GM18511 (cell line): ENCODE measurements around the gene CTTN.

ENCODE experiments used
- ATAC-seq: cut with Tn5 transposase; IDR thresholded peaks from one replicate; pipeline ENCODE4 v1.9.1; 2021; ENCODE audit warnings: mild to moderate bottlenecking, moderate library complexity; ENCODE audit not compliant: unreplicated experiment

The CTTN gene

DNA sequence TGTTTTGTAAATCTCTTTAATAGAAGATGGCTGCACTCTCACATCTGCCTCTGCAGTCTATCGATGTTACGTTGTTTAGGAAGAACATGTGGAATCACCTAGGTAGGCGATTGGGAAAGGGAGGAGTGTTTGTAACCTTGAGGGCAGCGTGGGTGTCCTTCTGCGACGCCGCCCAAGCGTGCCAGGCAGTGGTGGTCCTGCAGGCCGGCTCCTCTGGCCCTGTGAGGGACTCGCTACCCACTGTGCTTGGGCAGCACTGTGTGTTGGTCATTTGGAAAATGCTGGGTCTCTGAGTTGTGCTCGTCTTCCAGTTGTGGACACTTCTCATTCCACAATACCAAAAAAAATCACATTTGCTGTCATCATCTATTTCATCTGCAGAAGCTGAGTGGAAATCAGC lies 29.1 kb downstream of the CTTN start:
- no peak for ATAC-seq

DNA sequence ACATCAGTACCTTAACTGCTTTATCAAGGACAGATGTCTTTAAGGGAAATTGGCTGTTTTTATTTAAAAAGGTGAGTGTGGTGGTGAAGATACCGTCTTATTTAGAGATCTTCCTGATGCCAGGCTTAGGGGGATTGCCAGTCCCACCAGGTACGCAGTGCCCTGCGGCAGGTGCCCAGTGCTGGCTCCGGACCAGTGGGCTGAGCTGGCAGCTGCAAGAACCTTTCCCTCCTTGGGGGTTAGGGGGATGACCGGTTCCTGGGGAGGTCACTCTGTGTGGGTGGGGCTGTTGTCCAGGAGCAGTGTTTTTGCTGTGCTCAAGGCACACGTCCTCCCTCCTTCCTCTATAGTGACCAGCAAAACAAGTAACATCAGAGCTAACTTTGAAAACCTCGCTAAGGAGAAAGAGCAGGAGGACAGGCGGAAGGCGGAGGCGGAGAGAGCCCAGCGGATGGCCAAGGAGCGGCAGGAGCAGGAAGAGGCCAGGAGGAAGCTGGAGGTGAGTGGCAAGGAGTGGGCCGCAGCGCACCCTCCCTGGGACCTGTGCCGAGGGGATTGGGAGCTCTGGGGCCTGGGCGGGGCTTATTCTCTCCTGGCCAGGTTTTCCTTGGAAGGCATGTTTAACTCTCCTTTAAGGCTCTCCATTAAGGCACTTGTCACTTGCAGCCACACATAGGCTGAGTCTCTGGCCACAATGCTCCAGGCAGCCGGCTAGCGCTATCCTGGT lies 30.5 kb downstream of the CTTN start:
- no peak for ATAC-seq

DNA sequence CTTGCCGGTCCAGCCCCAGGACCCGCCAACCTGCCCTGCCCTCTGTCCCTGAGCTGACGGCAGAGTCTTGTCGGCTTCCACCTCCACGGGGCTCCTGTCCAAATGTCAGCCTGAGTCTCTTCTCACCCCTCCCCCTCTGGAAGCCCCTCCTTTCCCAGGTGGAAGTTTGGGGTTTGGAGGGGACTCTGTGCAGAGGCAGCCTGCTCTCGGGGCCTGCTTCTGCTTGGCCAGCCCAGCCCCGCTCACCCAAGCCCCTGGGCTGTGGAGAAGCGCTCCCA lies 31.0 kb downstream of the CTTN start:
- ATAC-seq = no peak

DNA sequence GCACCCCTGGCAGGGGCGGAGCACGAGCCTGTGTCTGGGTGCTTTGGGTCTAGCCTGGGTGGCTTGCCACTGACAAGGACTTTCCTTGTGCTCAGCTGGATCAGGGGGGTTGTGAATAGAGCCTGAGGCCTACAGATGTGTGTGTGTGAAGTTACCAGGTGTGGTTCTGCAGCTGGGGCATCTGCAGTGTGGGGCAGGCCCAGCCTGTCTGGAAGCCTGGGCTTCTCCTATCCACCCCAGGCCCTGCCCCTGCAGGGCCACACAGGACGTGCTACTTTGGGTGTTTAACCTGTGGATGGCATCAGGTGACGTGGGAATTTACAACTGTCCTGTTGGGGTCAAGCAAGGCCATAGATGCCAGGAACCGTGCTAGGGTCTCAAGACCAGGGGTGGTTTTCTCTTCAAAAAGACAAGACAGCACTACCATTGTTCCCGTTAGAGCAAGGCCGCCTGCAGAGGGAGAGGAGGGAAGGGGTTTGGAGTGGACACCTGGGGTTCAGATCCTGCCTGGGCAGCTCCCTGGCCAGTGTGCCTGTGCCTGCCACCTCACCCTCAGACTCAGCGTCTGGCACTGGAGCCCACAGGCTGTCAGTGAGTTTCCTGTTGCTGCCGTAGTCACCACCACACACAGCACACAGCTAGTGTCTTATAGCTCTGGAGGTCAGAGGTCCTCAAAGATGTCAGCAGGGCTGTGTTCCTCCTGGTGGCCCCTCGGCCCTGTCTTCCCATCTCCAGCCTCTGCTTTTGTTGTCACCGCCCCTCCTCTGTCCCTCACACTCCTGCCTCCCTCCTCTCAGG lies 31.6 kb downstream of the CTTN start:
- no peak for ATAC-seq

DNA sequence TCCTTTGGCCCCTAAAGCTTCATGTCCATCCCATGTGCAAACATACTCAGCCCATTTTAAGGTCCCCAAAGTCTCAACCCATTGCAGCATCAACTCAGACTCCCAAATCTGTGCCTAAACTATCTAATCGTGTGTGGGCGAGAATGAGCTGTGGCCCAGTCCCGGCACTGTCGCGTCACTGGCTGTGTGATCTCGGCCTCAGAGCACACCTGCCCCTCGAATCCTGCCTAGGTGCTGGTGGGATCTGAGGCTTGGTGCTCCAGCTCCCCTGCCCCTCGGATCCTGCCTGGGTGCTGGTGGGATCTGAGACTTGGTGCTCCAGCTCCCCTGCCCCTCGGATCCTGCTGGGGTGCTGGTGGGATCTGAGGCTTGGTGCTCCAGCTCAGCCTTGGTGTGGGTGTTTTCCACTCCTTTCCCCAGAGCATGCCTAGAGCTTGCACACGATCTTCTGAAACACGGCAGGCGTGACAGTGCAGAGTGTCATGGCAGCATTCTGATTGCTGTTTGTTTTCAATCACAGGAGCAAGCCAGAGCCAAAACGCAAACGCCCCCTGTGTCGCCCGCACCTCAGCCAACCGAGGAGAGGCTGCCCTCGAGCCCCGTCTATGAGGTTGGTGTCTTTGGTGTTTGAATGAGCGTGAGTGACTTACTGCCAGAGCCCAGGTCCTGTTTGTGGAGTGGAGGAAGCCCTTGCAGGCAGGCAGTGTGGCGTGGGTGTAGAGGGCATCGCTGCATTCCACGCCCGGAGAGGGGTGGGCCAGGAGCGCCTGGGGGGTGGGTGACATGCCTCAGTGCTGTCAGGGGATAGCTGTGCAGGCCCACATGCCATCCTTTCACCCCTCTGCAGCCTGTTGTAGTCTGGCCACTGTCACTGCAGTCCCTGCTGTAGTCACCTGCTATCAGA lies 32.6 kb downstream of the CTTN start:
- no peak for ATAC-seq

DNA sequence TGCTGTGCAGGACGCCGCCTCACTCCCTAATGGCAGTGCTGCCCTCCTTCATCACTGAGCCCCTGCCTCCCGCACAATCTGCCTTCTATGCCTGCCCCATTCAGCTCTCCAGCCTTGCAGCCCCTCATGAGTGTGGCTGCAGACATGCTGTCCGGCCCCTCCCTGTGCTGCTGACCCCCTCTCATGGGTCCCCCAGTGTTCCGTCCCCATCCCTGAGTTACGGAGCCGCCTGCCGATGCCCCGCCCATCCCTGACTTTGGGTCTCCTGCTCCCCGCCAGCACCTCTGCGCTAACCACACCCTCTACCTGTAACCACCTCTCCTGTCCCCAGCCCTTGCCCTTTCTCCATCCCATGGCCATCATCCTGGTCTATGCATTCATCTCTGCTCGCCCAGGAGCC lies 33.3 kb downstream of the CTTN start:
- ATAC-seq = no peak

DNA sequence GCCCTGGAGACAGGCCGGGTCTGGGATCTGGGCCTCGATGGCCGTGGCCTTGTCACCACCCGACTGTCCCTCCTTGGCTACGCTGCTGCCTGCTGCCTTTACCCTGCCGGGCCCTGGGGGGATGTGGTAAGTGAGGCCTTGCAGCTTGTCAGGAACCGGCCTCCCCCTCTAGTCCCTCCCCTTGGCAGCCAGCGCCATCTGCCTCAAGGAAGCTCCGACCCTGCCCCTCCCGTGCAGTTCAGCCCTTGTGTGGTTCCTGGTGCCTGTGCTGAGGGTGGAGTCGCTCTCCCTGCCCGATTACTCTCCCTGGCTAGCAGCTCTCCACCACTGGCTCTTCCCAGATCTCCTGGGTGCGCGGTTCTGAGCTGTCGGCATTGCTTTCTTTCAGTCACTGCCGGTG lies 33.7 kb downstream of the CTTN start:
- ATAC-seq = no peak

DNA sequence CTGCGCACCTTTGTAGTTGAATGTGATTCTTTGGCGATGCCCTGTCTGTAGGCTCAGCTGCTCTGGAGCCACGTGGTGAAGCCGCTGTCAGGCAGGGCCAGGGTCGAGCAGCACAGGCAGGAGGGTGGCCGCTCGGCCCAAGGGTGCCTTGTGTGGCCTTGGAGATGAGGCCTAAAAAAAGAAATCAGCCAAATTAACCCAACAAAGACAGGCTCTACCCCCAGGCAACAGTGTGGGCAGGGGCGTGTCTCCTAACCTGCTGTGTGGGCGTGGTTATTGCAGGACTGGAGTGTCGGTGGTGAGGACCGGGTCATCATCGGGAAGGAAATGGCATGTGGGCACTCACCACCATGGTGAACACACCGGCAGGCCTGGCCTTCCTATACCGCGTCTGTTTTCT lies 34.3 kb downstream of the CTTN start:
- ATAC-seq = no peak

DNA sequence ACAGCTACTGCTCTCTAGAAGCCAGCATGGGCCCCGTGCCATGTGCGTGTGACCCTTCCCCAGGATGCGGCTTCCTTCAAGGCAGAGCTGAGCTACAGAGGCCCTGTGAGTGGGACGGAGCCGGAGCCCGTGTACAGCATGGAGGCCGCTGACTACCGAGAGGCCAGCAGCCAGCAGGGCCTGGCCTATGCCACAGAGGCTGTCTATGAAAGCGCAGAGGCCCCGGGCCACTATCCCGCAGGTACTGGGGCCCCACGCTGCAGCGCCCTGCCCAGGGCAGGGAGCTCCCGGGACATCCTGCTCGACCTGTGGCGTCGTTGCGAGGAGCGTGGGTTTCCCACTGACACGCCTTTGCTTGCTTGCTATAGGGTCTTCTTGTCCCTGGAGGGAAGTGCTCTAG lies 34.7 kb downstream of the CTTN start:
- no peak for ATAC-seq

DNA sequence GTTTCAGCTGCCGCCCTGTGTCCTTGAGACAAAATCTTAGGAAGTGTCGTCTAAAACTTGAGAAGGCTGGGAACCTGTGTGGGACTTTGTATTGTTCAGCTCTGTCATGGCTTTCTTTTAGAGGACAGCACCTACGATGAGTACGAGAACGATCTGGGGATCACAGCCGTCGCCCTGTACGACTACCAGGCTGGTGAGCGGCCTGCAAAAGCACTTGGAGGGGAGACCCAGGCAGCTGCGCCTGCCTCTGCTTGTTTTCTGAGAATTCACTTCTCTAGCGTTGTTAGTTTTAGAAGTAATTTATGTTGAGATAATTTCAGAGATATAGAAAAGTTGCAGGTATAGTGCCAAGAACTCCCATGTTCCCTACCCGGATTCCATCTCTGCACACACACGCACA lies 35.2 kb downstream of the CTTN start:
- no peak for ATAC-seq

DNA sequence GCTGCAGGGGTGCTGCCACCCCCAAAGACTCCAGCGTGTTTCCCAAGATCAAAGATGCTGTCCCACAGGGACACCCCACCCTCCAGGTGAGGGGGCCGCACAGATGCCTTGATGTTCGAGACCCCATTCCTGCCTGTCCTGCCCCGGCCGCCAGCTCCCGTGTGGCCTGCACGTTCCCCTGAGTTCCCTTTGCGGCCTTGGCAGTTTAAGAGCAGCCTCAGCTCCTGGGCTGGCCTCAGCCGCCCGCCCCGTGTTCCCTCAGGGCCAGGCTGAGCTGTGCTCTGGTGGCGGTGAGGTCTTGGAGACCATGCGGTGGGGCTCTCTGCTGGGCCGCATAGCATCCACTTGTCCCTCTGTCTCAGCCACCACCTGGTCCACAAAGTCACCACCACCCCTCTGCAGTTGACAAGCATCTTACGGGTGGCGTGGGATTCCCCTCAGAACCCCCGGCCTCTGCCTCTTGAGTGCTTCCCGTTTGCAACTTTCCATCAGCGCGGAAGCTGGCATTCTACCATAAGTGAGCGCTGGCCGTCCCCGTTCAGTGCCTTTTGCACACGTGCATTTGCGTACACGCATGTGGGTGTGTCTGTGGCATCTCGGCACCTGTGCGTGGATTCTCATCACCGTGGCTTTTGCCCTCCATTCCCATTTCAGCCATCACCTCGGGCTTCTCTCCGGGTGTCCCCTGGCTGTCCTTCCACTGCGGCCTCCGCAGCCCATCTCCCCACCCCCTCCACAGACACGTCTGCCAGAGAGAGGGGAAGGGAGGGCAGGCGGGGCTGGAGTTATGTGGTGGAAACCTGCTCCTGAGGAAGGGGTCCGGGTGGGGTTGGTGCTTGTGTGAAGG lies 35.9 kb downstream of the CTTN start:
- ATAC-seq = no peak

DNA sequence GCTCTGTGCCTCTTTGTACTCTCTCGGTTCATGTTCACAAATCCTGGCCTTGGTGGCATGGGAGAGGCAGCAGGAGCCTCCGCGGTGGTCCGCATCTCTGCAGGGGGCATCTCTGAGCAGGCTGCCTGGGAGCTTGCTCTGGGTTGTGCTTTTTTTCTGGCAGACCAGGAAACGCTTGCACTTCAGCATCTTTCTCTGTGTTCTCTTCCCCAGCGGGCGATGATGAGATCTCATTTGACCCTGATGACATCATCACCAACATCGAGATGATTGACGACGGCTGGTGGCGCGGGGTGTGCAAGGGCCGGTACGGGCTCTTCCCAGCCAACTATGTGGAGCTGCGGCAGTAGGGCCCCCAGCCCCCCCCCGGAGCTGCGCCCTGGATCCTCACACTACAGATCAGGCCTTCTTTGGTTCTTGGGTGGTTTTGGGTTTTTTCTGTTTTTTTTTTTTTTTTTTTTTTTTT lies 36.5 kb downstream of the CTTN start:
- no peak for ATAC-seq

DNA sequence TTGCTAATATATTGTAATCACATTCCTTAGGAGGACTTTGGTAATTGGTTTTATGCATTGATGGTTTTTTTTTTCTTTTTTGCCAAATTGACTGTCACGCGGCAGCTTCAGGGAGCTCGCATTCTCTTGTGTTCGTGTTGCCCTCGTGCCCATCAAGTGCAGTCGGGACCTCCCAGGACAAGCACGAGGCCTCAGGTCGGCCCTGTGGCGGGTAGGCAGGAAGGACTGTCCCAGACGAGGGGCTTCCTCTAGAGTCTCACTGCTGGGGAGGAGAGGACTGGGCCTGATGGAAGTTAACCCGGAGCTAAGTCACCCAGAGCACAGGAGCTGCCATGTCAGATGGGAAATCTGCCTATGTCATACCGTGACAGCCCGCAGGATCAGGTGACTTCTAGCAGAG lies 37.0 kb downstream of the CTTN start:
- ATAC-seq = no peak

DNA sequence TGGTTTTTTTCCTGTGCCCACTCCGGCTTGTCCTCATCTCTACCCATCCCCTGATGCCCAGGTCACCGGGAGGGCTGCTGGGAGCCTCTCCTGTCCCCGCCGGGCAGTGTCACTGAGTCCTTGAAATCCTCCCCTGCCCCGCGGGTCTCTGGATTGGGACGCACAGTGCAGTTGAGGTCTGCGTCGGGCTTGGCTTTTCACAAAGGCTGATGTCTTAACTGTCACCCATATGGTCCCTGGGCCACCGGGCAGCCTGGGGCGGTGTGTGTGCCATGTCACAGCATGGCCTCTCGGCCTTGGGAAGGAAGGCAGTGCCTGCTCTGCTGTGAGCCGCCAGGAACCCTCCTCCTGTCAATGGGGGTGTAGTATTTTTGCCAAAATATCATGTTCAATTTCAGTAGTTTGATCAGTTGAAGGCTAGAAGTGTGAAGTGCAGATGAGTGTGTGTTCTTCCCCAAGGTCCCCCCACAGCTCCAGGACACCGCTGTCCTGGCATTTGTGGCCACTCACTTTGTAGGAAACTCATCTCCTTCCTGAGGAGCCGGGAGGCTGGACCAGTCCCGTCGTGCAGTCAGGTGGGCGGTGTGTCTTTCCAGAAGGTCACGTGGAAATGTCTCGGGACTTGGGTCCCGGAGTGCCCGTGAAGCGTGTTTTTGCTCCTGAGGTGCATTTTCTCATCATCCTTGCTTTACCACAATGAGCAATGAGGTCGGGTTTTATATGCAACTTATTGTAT lies 37.6 kb downstream of the CTTN start:
- ATAC-seq = no peak

DNA sequence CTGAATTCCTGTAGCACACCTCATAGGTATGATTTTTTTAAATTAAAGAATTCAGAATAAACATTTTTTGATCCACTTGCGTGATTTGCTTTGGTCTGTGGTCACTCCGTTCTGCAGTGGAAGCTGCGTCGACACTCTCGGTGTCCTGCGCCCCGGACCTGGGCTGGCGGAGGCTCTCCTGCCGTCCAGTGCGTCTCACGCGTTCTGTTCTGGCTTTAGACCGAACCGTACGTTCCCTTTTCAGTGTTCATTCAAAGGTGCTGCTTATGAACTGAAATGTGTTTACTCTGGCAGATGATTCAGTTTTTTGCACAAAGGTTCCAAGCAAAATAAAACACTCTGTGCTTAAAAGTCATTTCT lies 38.2 kb downstream of the CTTN start:
- ATAC-seq = no peak

DNA sequence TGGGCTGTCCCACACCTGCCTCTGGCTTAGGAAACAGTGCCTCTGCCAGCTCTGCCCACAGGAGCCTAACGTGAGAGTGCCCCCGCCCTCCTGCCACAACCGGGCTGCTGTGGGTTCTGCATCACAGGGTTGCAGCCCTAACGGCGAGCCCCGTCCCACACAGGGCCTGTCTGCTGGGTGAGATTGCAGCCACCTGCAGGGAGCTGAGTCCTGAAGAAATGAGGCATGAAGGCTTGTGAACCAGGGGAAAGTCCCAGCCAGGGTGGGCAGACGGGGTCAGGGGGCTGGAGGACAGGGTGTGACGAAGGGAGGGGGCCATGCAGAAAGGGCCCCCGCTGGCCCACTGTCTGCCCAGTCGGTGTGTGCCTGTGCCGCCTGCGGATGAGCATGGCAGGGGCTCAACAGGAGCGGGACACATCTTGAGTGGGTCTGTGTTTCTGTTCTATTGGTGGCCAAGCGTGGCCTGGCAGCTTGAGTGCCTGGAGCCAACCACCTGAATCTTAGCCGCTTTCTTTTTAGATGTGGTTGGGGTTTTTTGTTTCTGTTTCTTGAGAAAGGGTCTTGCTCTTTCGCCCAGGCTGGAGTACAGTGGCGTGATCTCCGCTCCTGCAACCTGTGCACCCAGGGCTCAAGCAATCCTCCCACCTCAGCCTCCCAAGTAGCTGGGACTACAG lies 38.9 kb downstream of the CTTN start:
- ATAC-seq = peak; percentile 52

DNA sequence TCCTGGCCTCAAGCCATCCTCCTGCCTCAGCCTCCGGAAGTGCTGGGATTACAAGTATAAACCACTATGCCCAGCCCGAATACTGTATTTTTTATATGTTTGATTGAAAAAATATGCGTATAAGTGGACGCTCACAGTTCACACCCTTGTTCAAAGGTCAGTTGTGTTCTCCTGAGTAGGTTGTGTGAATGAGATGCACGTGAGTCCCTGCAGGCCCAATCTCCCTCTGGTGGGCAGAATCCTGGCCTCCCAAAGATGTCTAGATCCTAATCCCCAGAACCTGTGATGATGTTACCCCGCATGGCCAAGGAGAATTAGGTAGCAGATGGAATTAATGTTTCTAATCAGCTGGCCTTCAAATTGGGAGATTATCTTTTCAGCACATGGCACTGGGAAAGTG lies 41.9 kb downstream of the CTTN start:
- ATAC-seq = no peak

DNA sequence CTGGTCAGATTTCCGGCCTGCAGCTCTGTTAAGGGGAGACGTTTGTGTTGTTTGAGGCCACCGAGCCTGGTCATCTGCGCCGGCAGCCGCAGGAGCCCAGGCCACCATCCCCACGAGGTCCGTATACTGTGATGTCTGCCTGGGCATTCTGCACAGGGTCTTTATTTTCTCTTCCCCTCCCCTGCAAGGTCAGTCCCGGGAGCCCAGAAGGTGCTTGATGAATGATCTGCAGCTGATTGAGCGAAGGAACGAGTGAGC lies 45.4 kb downstream of the CTTN start:
- ATAC-seq = no peak

DNA sequence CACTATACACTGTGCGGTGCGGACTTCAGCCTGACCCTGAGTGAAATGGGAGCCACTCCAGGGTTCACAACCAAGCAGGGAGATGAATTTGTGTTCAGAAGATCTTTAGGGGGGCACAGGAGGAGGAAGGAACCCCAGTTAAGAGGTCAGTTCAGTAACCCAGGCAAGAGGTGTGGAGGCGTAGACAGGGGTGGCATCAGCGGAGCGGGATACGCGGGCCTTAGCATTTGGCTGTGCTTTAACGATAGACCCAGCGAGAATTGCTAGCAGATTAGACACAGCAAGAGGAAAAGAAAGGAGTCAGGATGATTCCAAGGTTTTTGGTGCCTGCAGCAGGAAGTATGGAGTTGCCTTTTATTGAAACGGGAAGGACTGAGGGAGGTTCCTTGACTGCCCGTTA lies 46.8 kb downstream of the CTTN start:
- ATAC-seq = no peak

DNA sequence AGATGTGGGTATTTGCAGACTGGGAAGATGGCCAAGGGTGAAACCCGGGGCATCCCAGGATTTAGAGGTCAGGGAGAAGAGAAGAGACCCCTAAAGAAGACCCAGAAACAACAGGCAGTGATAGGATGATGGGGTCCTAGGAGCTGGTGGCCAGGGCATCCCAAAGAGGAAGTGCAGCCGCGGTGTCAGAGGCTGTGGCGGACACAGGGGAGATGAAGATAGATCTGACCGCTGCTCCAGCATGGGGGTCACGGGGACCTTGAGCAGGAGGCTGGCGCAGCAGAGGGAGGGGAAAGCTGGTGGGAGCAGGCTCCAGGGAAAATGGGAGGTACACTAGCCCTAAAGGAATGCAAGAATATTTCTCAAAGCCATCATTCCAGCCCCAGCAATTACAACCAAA lies 47.3 kb downstream of the CTTN start:
- no peak for ATAC-seq
